HG03469 (cell line): ENCODE measurements around the gene TOX3.

Experiments used
- ATAC-seq: cut with Tn5 transposase; IDR thresholded peaks from one replicate; pipeline ENCODE4 v1.9.1; 2021; ENCODE audit warnings: mild to moderate bottlenecking, moderate library complexity, moderate number of reproducible peaks; ENCODE audit not compliant: unreplicated experiment

Gene TOX3

DNA sequence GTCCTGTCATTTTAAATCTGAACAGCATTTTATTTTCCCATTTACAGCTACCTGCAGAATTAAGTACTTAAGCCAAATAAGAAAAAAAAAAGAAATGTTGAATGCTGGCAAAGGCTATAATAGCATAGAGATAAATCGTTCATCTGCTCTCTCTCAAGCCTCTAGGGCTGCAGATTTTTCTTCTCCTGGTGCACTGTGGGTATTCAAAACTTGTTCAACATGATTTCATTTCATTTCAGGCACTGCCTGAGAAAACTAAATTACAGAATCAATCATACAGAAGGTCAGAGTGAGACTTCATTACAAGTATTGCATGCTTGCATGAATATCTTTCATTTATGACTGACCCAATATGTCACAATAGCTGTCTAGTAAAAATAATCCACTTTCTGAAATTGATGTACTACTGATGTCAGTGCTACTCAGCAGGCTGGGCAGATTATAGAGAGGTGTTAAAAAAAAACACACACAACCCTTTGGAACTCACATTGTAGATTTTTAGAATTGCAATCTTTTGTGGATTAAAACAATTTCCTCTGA, 86.2 kb downstream of the TOX3 start:
- no peak for ATAC-seq

DNA sequence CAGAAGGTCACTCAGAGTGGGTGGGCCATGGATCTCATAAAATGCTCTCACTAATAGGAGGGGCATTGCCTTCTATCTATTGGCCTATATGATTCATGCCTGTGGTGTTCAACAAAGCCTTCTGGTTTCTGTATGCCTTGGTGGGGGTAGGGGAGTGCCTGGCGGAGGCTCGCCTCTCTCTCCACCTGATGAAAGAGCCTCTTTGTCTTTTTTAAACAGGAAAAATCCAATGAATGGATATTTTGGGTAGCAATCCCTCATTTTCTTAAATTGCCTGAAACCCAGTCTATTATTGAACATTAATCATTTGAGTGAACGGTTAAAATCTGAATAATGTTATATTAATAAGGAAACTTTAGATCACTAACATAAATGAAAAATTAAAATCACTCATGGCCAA, 90.6 kb downstream of the TOX3 start:
- ATAC-seq: no peak

DNA sequence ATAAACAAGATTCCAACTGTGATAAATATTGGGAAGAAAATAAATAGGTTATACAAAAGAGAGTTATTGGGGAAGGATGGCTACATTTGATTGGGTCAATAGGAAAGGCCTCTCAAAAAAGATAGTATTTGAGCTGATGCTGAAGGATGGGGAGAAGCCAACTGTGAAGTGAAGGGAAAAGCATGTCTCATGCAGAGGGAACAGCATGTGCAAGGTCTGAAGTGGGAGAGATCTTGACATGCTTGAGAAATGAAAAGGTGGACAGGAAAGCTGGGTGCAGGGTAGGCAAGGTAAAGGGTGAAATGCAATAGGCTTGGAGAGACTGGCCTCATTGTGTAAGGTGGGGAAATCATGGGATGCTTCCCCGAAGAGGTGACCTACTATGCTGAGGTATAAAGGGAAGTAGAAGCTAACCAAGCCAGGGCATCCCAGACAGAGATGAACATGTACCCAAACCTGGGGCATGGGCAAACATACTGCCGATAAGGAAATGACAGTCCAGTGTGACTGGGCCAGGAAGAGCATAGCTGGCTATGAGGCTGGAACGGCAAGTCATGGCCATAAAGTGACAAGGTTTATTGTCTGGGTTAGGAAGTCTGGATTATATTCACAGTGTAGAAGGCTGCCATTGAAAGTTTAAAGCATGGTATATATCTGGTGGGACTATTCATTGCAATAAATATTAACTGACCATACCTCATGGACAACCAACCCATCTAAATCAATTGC, 91.2 kb downstream of the TOX3 start:
- ATAC-seq: no peak

DNA sequence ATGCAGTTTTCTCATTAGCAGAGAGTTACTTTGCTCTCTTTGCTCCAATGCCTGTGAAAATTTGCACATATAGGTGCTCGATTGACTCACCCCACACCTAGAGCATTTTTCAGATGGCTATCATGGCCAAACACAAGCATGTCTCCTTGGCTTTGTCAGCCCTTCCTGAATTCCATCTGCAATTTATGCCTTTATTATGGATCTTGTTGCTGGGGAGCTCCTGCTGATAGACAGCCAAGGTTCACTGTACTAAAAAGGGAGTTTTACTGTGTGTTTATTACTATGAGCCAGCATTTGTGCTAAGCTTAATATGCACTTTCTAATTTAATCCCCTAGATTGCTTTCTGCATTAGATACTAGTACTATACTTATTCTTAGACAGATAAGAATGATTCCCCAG, 93.3 kb downstream of the TOX3 start:
- ATAC-seq: no peak

DNA sequence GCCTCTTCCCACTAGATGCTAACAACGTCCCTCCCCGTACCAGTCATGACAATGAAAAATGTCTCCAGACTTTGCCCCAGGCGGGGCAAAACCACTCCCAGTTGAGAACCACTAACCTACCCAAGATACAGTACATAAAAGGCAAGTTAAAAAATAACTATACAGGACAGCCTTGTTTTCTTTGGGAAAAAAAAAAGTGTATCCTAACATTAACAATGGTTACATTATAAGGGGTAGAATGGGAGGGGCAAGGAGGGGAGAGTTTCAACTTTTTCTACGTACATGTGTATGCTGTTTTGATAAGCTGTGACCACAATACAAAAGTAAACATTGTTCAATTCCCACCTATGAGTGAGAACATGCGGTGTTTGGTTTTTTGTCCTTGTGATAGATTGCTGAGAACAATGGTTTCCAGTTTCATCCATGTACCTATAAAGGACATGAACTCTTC, 94.9 kb downstream of the TOX3 start:
- ATAC-seq: no peak

DNA sequence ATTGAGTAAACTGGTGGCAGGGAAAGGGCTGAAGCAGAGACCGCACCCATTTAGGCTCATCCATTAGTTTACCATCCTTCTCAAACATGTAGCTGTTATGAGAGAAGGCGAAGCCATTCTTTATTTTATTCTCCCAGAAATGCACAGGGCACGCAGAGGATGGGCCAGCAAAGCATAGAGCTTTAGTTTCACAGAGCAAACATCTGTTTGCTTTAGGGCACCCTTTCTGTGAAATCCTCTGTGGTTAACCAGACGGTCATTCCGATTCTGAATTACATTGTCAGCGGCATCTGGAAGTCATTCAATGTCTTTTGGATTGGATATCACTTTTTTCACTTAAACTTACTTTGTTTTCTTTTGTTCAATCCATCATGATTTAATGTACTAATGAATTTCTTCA, 96.0 kb downstream of the TOX3 start:
- ATAC-seq: no peak

DNA sequence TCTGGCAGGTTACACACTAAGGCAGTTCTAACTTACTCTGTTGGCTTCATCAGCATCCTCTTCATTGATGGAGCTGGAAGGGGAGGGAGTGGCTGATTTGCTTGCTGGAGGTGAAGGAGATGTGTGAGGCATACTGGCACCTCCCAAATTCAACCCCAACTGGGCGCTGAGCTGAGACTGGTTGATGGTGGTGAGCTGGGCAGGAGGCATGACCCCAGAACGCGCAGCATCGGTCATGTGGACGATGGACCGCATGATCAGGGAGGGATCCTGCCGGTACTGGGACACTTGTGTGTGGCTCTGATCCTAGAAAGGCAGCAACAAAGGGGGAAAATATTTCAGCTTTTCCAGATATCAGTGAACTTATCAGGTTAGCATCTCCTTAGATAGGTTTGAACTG, 96.7 kb downstream of the TOX3 start:
- ATAC-seq: no peak

DNA sequence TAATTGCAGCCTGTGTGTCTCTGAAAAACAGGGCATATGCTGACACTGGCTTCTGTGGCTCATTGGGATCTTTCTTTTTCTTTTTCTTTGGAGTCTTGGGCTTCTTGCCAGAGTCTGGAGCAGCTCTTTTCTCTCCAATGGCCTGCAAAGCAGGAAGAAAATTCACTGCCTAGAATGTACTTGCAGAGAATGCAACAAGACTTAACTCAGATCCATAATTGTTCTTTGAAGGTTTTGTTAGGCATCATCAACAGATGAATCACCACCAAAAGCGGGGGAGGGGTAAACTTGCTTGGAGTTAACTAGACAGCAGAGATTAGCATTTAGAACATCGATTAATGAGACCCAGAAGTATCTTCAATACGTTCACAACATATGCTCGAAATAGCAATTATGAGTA, 100.9 kb downstream of the TOX3 start:
- ATAC-seq: no peak

DNA sequence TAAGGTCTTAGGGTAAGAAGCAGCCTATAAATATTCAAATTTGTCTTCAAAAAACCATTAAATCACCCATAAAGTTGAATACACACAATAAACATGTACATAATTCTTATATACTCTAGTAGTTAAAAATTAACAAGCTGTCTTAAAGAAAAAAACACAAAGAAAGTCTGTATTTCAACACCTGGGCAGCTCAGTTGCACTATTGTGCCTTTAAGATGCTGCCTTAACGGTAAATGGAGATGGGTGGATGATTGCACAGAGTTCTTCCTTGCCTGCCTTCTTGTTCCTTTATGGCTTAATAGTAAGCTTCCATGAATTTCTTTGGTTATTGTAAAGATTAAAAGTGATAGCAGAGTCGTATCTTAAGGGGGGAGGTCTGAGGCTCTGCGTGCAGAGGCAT, 105.1 kb downstream of the TOX3 start:
- no peak for ATAC-seq

DNA sequence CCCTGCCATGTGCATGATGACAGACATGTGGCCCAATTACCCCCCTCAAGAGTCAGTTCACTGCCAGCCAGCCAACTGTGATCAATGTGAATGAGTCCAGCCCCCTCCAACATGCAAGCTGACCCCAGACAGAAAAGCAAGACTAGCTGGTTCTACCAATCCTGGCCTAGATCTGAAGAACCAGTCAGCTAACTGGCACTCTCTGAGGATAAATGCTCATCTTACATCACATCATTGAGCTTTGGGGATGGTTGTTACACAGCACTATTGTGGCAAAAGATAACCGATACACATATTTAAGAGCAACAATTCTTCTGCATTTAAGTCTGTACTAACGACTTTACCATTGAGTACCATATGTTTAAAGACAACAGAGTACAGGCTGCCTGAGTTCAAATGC, 106.7 kb downstream of the TOX3 start:
- ATAC-seq: no peak

DNA sequence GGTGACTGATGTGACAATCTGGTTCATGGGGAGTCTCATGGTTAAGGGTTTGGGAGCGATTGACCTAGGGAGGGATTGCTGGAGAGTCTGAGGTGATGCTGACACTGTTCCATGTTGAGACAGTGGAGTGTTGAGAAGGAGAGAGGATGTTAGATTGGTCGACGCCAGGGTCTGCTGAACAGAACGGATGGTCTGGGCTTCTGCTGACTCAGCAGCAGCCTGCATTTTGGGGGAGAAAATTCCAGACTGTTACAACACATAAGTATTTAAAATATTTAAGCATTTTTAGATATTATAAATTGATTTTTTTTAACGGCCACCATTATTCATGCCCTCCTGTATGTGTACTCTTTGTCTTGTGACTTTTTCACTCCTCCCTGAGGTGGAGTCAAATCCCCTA, 107.2 kb downstream of the TOX3 start:
- ATAC-seq: no peak

DNA sequence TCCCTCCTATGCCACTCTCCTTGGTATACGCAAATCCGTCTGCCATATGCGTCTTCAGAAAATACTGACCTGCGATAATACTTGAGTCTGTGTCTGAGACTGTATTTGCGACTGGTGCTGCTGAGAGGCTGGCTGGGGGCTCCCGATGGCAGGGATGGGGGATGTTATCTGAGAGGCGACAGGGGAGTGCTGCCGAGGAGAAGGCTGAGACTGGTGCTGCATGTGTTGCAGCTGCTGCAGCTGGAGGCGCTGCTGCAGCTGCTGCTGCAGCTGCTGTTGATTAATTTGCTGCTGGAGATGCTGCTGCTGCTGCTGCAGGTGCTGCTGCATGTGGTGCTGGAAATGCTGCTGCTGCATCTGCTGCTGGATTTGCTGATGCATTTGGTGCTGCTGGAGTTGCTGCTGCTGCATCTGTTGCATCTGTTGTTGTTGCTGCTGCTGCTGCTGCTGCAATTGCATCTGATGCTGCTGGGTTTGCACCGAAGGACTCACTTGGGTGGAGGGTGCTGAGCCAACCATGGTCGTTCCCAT, 107.7 kb downstream of the TOX3 start:
- no peak for ATAC-seq

DNA sequence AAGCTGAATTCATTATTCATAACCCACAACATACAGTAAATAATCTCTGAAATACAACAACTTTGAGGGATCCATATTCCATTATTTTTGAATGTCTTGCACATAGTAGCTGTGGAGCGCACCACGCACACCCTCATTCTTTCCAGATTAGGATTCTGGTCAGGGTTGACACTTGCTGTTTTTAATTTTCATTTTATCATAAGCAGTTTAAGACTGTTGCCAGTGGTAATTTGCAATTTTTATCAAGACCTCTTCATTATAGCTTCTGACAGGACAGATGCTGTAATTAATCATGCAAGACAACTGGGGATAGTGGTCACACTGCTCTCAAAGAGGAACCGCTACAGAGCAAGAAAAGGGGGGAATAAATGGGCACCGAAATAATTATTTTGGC, 109.7 kb downstream of the TOX3 start:
- ATAC-seq: no peak

DNA sequence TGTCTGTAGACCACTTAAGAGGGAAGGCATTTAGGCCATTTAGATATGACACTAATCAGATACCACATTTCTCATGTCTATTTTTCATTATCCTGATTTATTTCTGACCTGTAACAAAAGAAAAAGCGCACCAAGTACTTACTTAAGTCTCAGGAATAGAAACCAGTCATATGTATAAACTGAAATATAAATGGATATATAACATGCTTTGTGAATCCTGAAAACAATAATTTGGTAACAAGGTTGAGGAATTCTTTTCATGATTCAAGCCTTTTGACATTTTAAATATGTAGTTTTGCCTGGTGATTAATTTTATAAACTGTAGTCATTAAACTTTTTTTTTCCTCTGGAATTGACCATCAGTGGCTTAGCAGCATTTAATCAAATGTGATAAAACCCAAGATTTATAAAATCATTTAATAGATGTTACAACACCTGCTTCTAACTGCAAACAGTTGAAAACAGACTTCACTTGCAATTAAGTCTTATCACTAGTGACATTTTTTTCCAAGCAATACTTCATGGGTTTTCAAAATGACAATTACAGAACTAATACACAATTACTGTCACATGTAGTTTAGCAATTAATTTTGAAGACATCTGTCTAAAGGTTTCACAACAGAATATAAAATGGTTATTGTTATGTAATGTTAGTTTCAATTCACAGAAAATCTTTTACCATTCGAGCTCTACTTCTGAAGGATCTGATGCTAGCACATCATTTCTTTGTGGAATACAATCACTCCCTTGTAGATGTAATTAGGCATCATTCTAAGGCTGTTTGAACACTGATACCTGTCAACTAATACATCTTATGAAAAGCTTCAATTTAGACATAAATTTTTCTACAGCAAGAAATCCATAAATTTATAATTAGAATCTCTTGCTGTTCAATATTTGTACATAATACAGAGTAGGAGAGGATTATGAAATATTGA, 110.3 kb downstream of the TOX3 start:
- no peak for ATAC-seq

DNA sequence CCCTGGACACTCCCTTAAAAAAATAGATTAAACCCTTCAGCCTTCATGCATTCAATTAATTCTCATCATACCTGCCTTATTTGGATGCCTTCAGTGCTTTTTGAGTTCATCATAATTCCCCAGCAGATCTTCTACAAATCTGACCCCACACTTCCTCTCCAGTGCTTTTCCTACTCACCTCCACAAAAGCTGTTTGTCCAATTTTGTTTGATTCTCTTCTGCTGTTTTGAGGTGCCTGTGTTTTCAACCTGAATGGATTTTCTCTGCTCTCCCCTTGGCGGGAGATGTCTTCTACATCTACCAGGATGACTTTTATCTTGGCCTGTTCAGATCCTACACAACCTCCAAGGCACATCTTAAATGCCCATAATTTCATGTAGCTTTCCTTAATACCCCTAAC, 112.7 kb downstream of the TOX3 start:
- no peak for ATAC-seq

DNA sequence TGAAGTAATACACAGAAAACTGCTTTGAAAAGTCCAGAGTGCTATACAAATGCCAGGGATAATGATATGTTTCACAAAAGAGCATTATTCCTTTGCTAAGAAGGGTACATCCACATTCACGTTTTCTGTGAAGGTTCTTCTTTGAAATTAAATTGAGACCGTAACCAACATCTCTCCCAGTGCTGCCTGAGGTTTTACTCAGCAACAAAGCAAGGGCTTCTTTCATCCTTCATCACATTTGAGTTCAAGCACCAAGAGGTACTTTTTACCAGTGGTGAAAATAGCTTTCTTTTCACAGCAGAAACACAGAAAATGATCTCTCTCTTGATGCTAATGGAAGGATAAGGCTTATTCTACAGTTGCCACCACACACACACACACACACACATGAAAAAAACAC, 113.3 kb downstream of the TOX3 start:
- ATAC-seq: no peak

DNA sequence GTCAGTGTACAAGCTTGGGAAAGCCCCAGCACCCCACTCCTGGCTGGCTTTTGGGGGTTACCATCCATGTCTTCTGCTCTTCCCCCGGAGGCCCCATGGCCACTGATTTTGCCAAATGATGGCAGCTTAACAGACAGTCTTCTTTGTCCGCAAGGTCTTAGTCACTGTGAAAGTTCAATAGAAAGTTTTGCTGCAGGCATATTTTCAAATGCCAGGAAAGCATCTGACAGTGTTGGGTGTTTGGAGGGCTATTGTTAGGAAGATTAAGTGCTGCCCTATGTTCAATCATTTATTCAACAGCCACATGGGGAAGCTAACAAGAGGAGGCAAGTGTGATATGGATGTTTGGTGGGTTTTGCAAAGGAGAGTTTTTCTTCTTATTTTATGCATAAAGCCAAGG, 122.4 kb downstream of the TOX3 start:
- no peak for ATAC-seq

DNA sequence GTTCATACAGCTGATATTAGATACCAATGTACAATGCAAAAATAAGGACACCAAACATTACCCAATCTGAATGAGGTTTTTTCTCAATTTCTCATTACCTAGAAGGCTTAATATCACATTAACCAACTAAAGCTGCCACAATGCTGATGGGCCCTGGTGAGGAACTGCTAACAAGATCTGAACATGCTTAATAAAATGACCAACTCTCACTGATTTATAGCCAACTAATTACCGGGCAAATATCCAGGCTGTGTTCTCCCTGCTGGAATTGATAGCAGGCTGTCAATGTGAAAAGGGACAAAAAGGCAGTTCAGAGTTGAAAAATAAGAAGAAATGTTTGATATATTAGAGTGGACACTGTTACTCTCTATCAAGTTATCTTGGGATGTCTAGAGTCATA, 124.6 kb downstream of the TOX3 start:
- no peak for ATAC-seq

DNA sequence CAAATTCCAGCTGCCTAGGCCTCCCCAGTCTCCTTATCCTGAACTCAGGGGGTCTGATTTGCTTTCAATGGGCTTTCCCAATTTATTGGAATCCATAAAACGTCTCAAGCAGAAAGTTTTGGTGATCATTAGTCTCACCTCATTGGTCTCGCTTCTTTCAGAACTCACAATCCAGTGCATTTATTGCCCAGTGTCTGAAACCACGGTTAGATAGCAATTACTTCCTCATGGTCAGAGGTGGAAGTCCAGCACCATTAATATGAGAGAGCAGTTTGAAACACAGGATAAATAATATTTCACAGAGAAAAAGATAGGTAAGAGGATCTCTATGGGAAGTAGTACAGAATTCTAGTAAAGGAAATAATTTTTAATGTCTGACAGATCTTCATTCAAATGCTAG, 128.7 kb downstream of the TOX3 start:
- ATAC-seq: no peak

DNA sequence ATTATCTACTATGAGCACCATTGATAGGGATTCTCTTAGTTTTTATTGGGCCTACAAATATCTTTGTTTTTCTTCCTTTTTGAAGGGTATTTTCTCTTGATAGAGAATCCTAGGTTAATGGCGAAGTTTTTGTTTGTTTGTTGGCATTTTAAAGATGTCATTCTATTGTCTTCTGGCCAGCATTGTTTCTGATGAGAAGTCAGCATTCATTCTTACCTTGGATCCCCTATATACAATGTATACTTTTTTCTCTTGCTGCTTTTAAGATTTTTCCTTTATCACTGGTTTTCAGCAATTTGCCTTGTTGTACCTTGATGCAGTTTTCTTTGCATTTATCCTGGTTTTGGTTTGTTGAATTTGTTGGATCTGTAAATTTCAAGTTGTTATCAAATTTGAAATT, 130.1 kb downstream of the TOX3 start:
- ATAC-seq: no peak

DNA sequence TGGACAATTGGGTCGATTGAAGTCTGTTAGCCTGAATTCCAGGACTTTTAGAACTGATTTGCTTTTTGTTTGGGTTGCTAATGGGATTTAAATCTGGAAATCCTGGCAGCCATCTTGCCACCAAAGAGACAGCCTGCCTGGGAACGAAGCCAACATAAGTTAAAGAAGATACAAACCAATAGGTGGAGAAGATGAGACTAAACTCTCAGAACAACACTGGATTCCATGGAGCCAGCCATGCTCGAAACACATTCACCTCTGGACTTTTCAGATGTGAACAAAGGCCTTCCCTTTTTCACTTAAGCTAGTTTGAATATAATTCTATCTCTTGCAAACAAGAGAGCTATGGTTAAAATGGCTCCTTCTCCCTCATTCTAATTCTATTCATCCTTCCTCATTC, 135.9 kb downstream of the TOX3 start:
- no peak for ATAC-seq
